Inferior parietal cortex (tissue), 1 donor: ENCODE results near the gene TAS2R4.
"Not testable (repeated sequence)": the region's sequence is repeated elsewhere in the genome, so short reads cannot be mapped to it uniquely, and the experiment has no call there.

Experiments used
- DNase-seq: peaks from one replicate; pipeline ENCODE4 v3.0.0-alpha.2; 2016; ENCODE audit errors: extremely low spot score

Gene TAS2R4

DNA sequence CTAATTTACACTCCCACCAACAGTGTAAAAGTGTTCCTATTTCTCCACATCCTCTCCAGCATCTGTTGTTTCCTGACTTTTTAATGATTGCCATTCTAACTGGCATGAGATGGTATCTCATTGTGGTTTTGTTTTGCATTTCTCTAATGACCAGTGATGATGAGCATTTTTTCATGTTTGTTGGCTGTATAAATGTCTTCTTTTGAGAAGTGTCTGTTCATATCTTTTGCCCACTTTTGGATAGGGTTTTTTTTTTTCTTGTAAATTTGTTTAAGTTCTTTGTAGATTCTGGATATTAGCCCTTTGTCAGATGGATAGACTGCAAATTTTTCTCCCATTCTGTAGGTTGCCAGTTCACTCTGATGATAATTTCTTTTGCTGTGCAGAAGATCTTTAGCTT lies 46.0 kb downstream of the TAS2R4 start:
- DNase-seq: not testable (repeated sequence)
